HepG2 (cell line): ENCODE data around the gene COA5.

Experiments
- GABPA ChIP-seq, 2 experiments: IDR thresholded peaks; 2 replicates each; pipeline ENCODE4 v1.6.1; 2011 to 2016; ENCODE audit warnings: low read depth in 2 of 2, low read length in 1 of 2, missing biosample characterization in 1 of 2, missing genetic modification characterization in 1 of 2
- ZBTB20 ChIP-seq: sonication (generic); formaldehyde crosslinking; IDR thresholded peaks from 2 replicates; pipeline ENCODE4 v1.8.1; 2023; ENCODE audit warnings: missing genetic modification reagents, low read depth, mild to moderate bottlenecking, borderline replicate concordance
- ZBTB21 ChIP-seq: sonication (generic); formaldehyde crosslinking; IDR thresholded peaks from 2 replicates; pipeline ENCODE4 v1.4.0; 2020; ENCODE audit warnings: missing genetic modification reagents
- ZFP1 ChIP-seq: IDR thresholded peaks from 2 replicates; pipeline ENCODE4 v1.6.1; 2016

DNA sequence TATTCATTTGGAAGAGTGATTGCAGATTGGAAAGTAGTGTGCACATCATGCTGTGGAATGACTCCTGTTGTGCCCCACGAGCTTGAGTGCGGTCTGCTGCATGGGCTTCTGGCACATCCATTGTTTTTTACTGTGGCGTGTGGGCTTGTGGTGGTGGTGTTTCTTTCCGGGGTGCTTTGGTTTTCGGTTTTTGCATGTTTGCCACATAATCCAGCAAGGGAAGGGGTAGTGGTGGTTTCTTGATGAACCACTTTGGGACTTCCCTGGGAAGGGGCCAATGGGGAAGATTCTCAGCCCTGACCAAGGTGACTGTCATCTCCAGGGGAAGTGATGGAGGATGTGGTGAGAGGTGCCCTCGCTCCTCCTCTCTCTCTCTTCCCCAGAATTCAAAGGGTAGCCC is 57.0 kb downstream of the COA5 start:
- TF ChIP-seq ZBTB20 (CRISPR knock-in tag) (no peak), GABPA (IDR thresholded peaks at IDR 0.05; ENCODE audit: low read depth, low read length) (no peak), GABPA (CRISPR knock-in tag; IDR thresholded peaks at IDR 0.05; ENCODE audit: low read depth) (no peak), ZBTB21 (CRISPR knock-in tag) (no peak), ZFP1 (no peak)
